T-helper 2 cell treated with Interferon-gamma antibody and Interleukin-4, amounts not matched to agents 100 ng/mL and 5 ng/mL, for 36 hours (primary cell): ENCODE measurements around the gene UCK2. TPM values are rescaled to one million over a fixed set of nuclear protein-coding genes. Genes with fewer than 3 reads are reported as not detected.

ENCODE experiments used
- intact Hi-C: fragments of 100-400 bp; cut with micrococcal nuclease; formaldehyde crosslinking; loops from one replicate; pipeline ENCODE4 v1.15.1; 2023
- total RNA-seq: library from RNA; stranded (reverse); gene quantifications from 2 replicates; pipeline ENCODE4 v1.2.3, GENCODE V29; 2022

Gene UCK2
- total RNA-seq, 1 donor from 2014 or later, result 52.0 TPM

DNA sequence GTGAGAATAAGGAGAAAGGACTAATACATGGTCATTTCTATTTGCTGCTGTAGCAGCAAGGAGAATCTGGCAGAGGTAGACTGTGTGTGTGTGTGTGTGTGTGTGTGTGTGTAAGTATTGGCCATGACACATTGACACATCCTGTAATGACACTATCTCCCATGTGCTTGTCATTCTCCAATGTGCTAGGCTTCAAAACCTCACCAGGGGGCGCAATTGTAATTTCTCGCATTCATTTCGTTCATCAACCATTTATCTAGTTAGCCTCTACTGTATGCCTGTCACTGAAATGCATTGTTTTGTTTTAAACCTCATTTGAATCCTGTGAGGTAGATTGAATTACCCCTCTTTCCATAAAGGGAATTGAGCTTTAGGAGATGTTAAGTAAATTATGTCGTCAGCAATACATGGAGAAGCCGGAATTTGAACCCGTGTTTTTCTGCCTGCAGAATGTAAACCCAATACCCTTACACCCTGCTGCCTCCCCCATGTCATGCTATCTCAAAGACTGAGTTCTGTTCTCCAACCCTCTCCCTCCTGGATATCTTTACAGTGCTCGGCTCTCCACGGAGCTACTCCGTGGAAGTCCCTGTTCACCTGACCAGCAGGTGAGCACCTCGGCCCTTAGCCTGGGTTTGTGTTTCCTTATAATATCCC, 100.8 kb downstream of the UCK2 start:
- intact Hi-C loops, result loop anchor here (1.0 to 5.0 kb wide), 4 partner anchors 239 to 1129 kb away; partner anchors contain the start of gene FAM78B

DNA sequence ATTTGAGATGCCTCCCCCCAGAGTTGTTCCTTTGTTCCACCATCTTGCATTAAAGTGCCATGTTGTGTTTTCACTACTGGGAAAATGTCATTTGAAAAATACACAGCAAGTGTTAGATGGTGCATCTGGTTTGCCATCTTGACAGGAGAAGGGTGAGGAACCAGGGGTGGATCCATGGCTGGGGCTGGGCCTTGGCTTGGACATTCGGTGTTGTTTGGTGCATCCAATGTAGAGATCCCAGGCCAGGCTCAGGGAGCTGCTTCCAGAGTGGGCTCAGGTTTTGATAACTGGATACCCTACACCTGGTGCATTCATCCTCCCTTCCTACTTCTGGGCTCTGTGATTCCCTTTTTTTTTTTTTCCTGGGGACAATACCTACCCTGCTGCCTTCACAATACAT, 103.5 kb downstream of the UCK2 start:
- intact Hi-C loops, result no loop called here

- intact Hi-C loops, result no loop called here
Measured at GRCh38 chr1:165933446-165934170, 106.2 kb downstream of the UCK2 start.

DNA sequence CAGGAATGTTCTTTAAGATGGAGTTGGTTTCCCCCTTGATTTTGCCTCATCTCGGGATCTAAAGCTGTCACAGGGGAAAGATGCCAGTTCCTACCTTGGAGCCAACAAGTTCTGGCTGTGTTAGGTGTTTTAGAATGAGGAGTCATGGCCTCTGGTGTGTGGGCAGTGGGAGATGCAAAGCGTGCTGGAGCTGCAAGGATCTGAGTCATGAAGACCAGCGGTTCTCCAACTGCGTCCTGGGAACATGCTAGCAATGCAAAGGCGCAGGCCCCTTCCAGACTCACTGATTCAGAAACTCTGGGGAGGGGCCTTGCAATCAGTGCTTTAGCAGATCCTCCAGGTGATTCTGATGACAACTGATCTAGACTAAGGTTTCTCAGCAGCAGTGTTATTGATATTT, 109.1 kb downstream of the UCK2 start:
- intact Hi-C loops, result no loop called here

DNA sequence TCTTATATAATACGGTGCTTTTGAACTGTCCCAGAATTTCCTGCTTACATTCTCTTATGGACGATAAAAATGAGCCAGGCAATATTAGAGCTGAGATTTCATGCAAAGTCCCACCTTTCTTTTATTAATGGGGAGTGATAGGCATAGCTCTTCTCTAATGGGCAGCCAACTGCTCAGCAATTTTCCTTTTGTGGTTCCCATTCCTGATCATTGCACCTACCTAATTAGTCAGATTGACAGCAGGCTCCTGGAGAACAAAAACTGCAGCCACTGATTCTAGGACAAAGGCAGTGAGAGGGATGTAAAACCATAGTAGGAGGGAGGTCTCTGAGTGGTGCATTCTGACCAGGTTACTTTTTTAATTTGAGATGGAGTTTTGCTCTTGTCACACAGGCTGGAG, 110.4 kb downstream of the UCK2 start:
- intact Hi-C loops, result no loop called here

DNA sequence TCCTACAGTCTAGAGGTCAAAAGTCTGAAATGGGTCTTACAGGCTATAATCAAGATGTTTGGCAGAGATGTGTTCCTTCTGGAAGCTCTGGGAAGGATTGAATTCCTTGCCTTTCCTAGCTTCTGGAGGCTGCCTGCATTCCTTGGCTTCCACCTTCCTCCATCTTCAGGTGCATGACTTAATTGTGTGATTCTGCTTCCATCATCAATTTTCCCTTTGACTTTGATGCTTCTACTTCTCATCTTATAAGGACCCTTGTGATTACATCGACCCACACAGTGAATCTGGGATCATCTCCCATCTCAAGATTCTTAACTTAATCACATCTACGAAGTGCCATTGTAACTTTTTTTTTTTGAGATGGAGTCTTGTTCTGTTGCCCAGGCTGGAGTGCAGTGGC, 111.4 kb downstream of the UCK2 start:
- intact Hi-C loops, result no loop called here

GRCh38 chr1:165941531-165941930, 114.1 kb downstream of the UCK2 start:
- intact Hi-C loops, result no loop called here

DNA sequence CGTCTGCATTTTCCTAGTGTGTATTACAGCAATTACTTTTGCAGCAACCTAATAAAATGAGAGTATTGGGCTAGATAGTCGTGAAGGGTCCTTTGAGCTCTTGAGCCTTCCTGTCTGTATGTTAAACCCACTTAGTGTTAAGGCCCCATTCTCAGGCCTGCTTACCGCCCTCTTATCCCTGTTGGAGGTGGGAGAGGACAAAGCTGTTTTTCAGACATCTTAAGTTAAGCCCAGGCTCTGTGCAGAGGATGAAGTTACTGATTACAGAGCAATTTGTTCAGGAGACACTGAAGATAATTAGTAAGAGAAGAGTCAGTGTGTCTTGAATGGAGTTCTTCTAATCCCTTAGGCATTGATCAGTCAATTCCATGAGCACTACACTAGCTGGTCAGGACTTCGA, 114.6 kb downstream of the UCK2 start:
- intact Hi-C loops, result no loop called here

DNA sequence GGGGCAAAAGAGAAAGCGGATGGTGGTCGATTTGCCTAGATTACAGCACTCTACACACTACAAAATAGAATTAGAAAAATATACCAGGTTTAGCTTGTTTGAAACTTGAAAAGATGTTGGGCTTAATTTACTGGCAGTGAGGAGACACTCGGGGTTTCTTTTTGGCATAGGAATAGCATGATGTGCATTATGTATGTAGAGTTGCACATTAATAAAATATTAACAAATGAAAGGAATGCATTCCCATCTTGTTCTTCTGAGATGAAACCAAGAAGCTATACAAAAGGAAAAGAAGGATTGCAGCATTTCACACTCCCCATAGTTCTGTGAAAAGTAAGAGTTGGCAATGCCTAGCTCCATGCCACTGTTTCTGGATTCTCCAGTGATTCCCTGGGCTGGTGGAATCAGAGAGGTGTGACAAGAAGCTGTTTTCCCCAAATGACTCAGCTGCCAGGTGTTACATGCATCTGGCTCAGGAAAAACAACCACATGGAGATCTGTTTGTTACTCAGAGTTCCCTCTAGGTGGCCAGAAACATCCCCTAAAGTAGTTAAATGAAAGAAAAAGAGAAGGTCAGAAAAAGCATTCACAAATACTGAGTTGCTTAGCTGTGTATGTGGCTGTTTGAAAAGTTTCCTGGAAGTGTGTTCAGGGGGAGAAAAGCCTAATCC, 115.6 kb downstream of the UCK2 start:
- intact Hi-C loops, result no loop called here

DNA sequence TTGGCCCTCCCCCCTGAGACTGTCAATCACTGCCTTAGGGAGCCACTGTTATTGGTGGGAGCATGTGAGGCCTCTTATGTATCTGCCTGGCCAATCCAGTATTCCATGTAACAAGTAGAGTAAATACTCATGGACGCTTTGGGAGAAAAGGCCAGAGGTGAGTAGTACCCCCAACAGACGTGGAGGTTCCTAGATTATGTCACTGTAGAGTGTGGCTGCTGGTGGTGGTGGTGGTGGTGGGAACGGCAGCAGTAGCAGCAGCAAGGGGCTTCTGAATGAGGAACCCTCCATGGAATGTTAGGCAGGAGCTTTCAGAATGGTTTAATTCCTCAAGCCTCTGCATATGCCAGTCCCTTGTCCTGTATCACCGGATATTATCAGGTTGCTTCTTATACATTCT, 118.5 kb downstream of the UCK2 start:
- intact Hi-C loops, result no loop called here

- intact Hi-C loops, result no loop called here
Measured at GRCh38 chr1:165947797-165948455, 120.5 kb downstream of the UCK2 start.

DNA sequence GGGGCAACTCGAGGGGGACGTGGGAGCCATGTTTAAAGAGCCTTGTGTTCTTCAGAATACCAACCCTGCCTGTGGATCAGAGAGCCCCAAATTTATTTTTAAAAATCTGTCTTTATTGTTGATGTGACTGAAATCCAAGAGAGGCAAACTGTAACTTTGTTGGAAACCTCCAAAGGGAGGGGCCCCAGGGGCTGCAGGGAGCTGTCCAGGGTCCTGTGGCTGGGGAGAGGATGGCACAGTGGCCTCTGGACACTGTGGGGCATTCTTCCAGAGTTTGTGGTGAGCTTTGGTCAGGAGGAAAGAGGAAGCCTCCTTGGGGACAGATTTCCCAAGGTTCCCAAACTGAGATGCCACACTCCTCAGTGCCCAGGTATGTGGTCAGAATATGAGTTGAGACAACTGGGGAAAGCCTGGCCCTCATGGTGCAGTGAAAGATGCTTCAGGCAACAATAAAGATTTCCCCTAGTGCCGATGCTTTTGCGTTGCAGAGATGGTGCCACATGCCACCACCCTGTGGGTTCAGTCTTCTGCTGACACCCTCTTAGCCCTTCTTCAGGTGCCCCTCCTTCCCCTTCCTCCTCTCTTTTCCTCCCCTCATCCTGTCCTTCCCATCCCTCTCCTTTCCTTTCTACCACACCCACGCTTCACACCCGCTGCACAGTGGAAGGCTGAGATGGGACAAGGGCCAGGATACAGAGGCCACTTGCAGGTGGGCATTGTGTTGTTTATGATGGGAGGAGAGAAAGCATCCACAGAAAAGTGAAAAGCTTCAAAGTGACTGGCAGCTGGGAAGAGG, 122.1 kb downstream of the UCK2 start:
- intact Hi-C loops, result no loop called here

DNA sequence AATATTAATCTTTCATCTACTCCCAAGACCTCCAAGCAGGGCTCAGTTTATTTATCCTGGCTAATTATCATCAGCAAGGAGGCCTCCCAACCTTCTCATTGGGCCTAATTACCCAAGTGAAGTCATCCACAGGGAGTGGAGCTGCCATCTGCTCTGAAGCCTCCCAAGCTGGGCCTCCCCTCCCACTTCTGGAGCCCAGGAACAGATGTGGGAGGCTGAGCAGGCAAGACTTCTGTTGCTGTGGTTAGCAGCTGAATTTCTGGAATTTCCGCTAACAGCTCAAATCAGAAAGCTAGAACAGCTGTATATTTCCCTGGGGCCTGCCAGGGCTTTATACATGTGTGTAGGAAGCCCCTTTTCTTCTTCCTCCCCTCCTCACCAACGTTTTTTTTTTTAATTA, 127.5 kb downstream of the UCK2 start:
- intact Hi-C loops, result no loop called here

DNA sequence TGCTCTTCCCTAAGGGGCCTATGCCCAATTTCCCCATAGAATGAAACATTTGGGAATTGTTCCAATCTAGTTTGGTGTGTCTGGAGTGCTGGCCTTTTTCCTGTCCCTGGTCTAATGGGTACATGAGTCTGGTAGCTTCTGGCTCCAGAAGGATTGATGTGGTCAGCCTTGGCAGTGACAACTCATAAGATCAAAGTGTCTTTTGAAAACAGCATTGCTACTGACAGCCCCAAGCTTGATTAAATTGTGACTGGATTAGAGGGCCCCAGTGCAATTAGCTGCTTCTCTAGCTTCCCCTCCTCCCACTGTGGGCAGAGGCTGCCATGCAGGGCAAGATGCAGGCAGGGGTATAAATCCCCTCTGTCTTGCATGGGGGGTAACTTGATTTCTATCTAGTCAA, 130.9 kb downstream of the UCK2 start:
- intact Hi-C loops, result no loop called here

GRCh38 chr1:165960136-165960535, 132.7 kb downstream of the UCK2 start:
- intact Hi-C loops, result no loop called here

GRCh38 chr1:165960881-165961280, 133.5 kb downstream of the UCK2 start:
- intact Hi-C loops, result no loop called here

Other genes with a start within 250 kb of the UCK2 start
- gene MGST3, start 196.4 kb upstream of the UCK2 start, total RNA-seq, result 100 and 101 TPM in 2 replicates
- gene ALDH9A1, start 129.1 kb upstream of the UCK2 start, total RNA-seq, result 56.7 and 57.3 TPM in 2 replicates
- gene TMCO1, start 58.7 kb upstream of the UCK2 start, total RNA-seq, result 103 and 105 TPM in 2 replicates